GM18511 (cell line): ENCODE measurements around the gene BCL2.

ENCODE experiments used
- ATAC-seq: cut with Tn5 transposase; IDR thresholded peaks from one replicate; pipeline ENCODE4 v1.9.1; 2021; ENCODE audit warnings: mild to moderate bottlenecking, moderate library complexity; ENCODE audit not compliant: unreplicated experiment

BCL2 gene

GRCh38 chr18:63290166-63290820, 29.3 kb downstream of the BCL2 start:
- no peak for ATAC-seq

GRCh38 chr18:63288311-63288710, 31.3 kb downstream of the BCL2 start:
- ATAC-seq: no peak

- ATAC-seq: no peak
Measured at GRCh38 chr18:63287691-63288220, 31.8 kb downstream of the BCL2 start.

- ATAC-seq: no peak
Measured at GRCh38 chr18:63286926-63287325, 32.6 kb downstream of the BCL2 start.

- peak; percentile 97 for ATAC-seq
Measured at GRCh38 chr18:63284827-63285733, 34.5 kb downstream of the BCL2 start.

GRCh38 chr18:63284173-63284799, 35.3 kb downstream of the BCL2 start:
- ATAC-seq: no peak

GRCh38 chr18:63283305-63284094, 36.1 kb downstream of the BCL2 start:
- ATAC-seq: no peak

- ATAC-seq: no peak
Measured at GRCh38 chr18:63282793-63283192, 36.8 kb downstream of the BCL2 start.

GRCh38 chr18:63273222-63273927, 46.2 kb downstream of the BCL2 start:
- no peak for ATAC-seq

GRCh38 chr18:63272638-63273037, 46.9 kb downstream of the BCL2 start:
- ATAC-seq: no peak

- ATAC-seq: no peak
Measured at GRCh38 chr18:63271881-63272299, 47.7 kb downstream of the BCL2 start.

GRCh38 chr18:63271148-63271547, 48.4 kb downstream of the BCL2 start:
- no peak for ATAC-seq

- ATAC-seq: peak; percentile 76
Measured at GRCh38 chr18:63267975-63268721, 51.4 kb downstream of the BCL2 start.

GRCh38 chr18:63266888-63267790, 52.4 kb downstream of the BCL2 start:
- ATAC-seq: no peak

- ATAC-seq: no peak
Measured at GRCh38 chr18:63265326-63265725, 54.2 kb downstream of the BCL2 start.

GRCh38 chr18:63264871-63265270, 54.7 kb downstream of the BCL2 start:
- no peak for ATAC-seq

- ATAC-seq: no peak
Measured at GRCh38 chr18:63263444-63263843, 56.1 kb downstream of the BCL2 start.
